GM12878 (cell line): ENCODE measurements around the gene MAEL. TPM values are rescaled to one million over a fixed set of nuclear protein-coding genes. Genes with fewer than 3 reads are reported as not detected.

Experiments
- E2F4 ChIP-seq: IDR thresholded peaks from 2 replicates; pipeline ENCODE4 v1.6.1; 2012; ENCODE audit warnings: low read depth, low read length, improper control_type of control experiment
- NBN ChIP-seq: fragments of 450-650 bp; IDR thresholded peaks from 2 replicates; pipeline ENCODE4 v1.6.1; 2016
- RELB ChIP-seq: fragments of 450-650 bp; IDR thresholded peaks from 2 replicates; pipeline ENCODE4 v1.6.1; 2017; ENCODE audit warnings: low read depth, mild to moderate bottlenecking, moderate library complexity
- REST ChIP-seq: IDR thresholded peaks from 2 replicates; pipeline ENCODE4 v1.6.1; 2012; ENCODE audit warnings: mild to moderate bottlenecking, low read depth, low read length
- RUNX3 ChIP-seq: IDR thresholded peaks from 2 replicates; pipeline ENCODE4 v1.6.1; 2012; ENCODE audit warnings: low read length, inconsistent platforms
- SMARCA5 ChIP-seq: fragments of 450-650 bp; IDR thresholded peaks from 2 replicates; pipeline ENCODE4 v1.6.1; 2017; ENCODE audit warnings: mild to moderate bottlenecking
- ZBTB40 ChIP-seq: fragments of 450-650 bp; IDR thresholded peaks from 2 replicates; pipeline ENCODE4 v1.6.1; 2016; ENCODE audit warnings: mild to moderate bottlenecking, moderate library complexity, borderline replicate concordance
- ZNF207 ChIP-seq: fragments of 450-650 bp; IDR thresholded peaks from 2 replicates; pipeline ENCODE4 v1.6.1; 2014; ENCODE audit warnings: antibody characterized with exemption, mild to moderate bottlenecking, borderline replicate concordance
- polyA plus RNA-seq, 11 experiments: library from polyadenylated mRNA; depleted of rRNA in 4 of 11; unstranded in 6 of 11; stranded (reverse) in 5 of 11; fragments of >200 nt; fragmentation: Nextera tagmentation in 4 of 11; fragmentation: Illumina TruSeq in 1 of 11; extraction: Ambion mirVana in 4 of 11; extraction: Trizol in 1 of 11; gene quantifications; 1 replicate in 1 of 11; 2 replicates in 10 of 11; pipeline versions ENCODE4 v1.2.1 to v1.2.3, GENCODE V29; 2011 to 2016; ENCODE audit warnings: inconsistent platforms in 2 of 11, missing spikeins in 2 of 11, low read depth in 1 of 11
- total RNA-seq, 4 experiments: library from RNA; depleted of rRNA in 3 of 4; stranded (reverse); fragments of >200 nt in 3 of 4; fragmentation: Illumina TruSeq in 1 of 4; extraction: Trizol in 1 of 4; gene quantifications; 2 replicates each; pipeline versions ENCODE4 v1.2.1 to v1.2.3, GENCODE V29; 2013 to 2021
- TF ChIP-seq, protein P1 (sequence below): fragments of 450-650 bp; formaldehyde crosslinking; IDR thresholded peaks from 2 replicates; pipeline ENCODE4 v1.4.0; 2020; ENCODE audit warnings: mild to moderate bottlenecking, moderate library complexity
- TF ChIP-seq, protein P2 (sequence below): fragments of 450-650 bp; IDR thresholded peaks from 2 replicates; pipeline ENCODE4 v1.6.1; 2018; ENCODE audit warnings: borderline replicate concordance, mild to moderate bottlenecking; ENCODE audit not compliant: partially characterized antibody
- TF ChIP-seq, protein P3 (sequence below): IDR thresholded peaks from 2 replicates; pipeline ENCODE4 v1.6.1; 2011; ENCODE audit warnings: mild to moderate bottlenecking, low read depth, low read length, moderate library complexity; ENCODE audit not compliant: insufficient replicate concordance

Gene MAEL
- total and polyA plus RNA-seq, 10 of the 15 experiments (the other 5 are each of a cell fraction or from before 2014, with no cell fraction given): 0.10 to 0.43 (median 0.24) TPM; not detected in 2

- TF ChIP-seq, protein P1, sequence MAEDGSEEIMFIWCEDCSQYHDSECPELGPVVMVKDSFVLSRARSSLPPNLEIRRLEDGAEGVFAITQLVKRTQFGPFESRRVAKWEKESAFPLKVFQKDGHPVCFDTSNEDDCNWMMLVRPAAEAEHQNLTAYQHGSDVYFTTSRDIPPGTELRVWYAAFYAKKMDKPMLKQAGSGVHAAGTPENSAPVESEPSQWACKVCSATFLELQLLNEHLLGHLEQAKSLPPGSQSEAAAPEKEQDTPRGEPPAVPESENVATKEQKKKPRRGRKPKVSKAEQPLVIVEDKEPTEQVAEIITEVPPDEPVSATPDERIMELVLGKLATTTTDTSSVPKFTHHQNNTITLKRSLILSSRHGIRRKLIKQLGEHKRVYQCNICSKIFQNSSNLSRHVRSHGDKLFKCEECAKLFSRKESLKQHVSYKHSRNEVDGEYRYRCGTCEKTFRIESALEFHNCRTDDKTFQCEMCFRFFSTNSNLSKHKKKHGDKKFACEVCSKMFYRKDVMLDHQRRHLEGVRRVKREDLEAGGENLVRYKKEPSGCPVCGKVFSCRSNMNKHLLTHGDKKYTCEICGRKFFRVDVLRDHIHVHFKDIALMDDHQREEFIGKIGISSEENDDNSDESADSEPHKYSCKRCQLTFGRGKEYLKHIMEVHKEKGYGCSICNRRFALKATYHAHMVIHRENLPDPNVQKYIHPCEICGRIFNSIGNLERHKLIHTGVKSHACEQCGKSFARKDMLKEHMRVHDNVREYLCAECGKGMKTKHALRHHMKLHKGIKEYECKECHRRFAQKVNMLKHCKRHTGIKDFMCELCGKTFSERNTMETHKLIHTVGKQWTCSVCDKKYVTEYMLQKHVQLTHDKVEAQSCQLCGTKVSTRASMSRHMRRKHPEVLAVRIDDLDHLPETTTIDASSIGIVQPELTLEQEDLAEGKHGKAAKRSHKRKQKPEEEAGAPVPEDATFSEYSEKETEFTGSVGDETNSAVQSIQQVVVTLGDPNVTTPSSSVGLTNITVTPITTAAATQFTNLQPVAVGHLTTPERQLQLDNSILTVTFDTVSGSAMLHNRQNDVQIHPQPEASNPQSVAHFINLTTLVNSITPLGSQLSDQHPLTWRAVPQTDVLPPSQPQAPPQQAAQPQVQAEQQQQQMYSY (CRISPR knock-in tag): no peak
- TF ChIP-seq ZNF207 (no peak), RELB (no peak), NBN (no peak), SMARCA5 (no peak), REST (no peak), ZBTB40 (no peak), E2F4 (no peak), RUNX3 (peak; percentile 88)
- TF ChIP-seq, protein P2, sequence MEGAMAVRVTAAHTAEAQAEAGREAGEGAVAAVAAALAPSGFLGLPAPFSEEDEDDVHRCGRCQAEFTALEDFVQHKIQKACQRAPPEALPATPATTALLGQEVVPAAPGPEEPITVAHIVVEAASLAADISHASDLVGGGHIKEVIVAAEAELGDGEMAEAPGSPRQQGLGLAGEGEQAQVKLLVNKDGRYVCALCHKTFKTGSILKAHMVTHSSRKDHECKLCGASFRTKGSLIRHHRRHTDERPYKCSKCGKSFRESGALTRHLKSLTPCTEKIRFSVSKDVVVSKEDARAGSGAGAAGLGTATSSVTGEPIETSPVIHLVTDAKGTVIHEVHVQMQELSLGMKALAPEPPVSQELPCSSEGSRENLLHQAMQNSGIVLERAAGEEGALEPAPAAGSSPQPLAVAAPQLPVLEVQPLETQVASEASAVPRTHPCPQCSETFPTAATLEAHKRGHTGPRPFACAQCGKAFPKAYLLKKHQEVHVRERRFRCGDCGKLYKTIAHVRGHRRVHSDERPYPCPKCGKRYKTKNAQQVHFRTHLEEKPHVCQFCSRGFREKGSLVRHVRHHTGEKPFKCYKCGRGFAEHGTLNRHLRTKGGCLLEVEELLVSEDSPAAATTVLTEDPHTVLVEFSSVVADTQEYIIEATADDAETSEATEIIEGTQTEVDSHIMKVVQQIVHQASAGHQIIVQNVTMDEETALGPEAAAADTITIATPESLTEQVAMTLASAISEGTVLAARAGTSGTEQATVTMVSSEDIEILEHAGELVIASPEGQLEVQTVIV: no peak
- TF ChIP-seq, protein P3, sequence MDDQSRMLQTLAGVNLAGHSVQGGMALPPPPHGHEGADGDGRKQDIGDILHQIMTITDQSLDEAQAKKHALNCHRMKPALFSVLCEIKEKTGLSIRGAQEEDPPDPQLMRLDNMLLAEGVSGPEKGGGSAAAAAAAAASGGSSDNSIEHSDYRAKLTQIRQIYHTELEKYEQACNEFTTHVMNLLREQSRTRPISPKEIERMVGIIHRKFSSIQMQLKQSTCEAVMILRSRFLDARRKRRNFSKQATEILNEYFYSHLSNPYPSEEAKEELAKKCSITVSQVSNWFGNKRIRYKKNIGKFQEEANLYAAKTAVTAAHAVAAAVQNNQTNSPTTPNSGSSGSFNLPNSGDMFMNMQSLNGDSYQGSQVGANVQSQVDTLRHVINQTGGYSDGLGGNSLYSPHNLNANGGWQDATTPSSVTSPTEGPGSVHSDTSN: no peak
Observed at GRCh38 chr1:166978821-166979220, 10.3 kb upstream of the MAEL start (continued).
